GM19467 (cell line): ENCODE measurements around the gene DCHS1.

Experiments
- ATAC-seq: cut with Tn5 transposase; IDR thresholded peaks from one replicate; pipeline ENCODE4 v1.9.1; 2021; ENCODE audit warnings: mild to moderate bottlenecking, moderate library complexity; ENCODE audit not compliant: unreplicated experiment

The DCHS1 gene

DNA sequence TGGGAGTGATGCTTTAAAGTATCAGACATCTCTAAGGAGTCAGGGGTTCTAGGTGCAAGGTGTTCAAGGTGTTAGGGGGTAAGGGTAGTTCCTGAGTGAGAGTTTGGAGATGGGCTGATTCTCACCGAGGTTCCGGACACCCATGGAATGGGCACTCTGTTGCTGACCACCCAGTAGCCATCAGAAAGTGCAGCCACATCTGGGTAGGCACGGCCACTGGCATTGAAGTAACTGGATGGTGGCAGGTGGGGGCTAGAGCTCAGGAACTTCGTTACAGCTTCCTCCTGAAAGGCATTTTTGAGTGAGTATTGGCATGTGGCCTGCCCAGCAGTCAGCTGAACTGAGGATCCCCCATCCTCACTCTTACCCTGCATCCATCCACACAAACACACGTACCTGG is 40.6 kb downstream of the DCHS1 start:
- ATAC-seq: no peak

DNA sequence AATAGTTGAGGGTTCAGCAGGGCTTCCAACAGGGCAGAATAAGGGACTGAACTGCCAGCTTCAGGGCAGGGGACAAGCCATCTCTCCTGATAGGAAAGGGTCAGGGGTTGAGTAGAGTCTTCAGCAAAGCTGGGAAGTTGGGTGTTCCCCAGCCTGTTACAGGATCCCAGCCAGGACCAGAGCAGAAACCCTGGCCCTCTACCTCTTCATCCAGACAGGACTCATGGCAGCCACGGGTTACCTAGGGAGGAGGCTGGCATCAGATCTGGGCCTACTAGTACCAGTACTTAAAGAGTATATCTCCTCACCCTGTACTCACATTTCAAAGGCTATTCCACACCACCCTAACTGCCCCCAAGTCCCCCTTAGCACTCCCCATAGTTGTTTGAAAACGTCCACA is 41.2 kb downstream of the DCHS1 start:
- no peak for ATAC-seq

GRCh38 chr11:6613496-6613895 is 42.1 kb downstream of the DCHS1 start:
- no peak for ATAC-seq

DNA sequence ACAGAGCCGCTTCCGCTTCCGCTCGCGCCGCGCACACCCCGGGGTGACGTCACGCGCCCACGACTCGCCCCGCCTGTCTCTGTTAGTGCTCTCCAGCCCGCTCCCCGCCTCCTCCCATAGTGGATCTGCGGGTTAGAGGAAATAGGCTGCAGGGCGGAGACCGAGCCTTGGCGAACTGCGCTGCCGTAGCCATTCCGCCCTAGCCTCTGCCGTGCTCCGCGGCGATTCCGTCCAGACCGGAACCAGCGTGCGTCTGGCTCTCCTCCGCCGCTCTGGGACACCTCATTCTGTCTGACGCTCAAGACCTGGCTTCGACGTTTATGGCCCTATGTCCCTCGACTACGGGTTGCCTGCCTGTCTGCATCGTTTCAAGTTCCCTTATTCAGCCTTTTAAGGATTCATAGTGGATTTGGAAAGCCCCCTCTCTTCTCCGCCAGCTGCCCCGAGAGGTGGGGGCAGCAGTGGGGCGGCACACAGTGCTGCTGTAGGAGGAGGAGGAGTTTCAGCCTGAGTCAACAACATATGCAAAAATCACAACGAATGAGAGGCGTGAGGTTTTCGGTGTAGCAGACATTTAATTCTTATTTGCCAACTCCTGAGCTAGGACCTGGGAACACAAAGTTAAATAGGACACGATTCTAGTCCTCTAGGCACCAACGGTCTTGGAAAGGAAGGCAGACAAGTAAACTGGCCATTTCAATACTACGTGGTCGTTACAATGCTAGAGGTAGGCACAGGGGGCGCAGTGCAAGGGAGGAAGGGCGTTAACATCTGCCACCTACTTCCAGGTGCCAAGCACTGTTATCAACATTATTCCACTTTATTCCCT is 43.2 kb downstream of the DCHS1 start, which contains the start of gene TAF10:
TSS of gene TAF10 (minus strand) at position 4 of the 829 bp plus-strand sequence. CDS start 27 bp downstream, outside the sequence.
- ATAC-seq: peak; percentile 84

GRCh38 chr11:6611963-6612212 is 43.7 kb downstream of the DCHS1 start:
- ATAC-seq: peak; percentile 11

- ATAC-seq: no peak
These were observed 44.3 kb downstream of the DCHS1 start for GRCh38 chr11:6611092-6611962.

GRCh38 chr11:6610591-6610990 is 45.0 kb downstream of the DCHS1 start:
- ATAC-seq: no peak

DNA sequence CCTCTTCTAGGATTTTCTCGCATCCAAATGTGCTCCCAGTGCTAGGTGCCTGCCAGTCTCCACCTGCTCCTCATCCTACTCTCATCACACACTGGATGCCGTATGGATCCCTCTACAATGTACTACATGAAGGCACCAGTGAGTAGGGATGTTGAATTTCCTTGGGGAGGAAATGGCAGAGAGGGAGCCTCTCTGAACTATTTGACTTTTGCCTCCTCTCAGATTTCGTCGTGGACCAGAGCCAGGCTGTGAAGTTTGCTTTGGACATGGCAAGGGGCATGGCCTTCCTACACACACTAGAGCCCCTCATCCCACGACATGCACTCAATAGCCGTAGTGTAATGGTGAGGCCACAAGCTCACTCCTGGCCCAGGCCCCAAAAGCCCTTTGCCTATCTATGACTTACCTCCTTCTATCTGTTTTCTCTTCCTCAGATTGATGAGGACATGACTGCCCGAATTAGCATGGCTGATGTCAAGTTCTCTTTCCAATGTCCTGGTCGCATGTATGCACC is 46.0 kb downstream of the DCHS1 start:
- no peak for ATAC-seq

GRCh38 chr11:6608726-6609501 is 46.7 kb downstream of the DCHS1 start:
- no peak for ATAC-seq

GRCh38 chr11:6608011-6608410 is 47.6 kb downstream of the DCHS1 start:
- no peak for ATAC-seq

DNA sequence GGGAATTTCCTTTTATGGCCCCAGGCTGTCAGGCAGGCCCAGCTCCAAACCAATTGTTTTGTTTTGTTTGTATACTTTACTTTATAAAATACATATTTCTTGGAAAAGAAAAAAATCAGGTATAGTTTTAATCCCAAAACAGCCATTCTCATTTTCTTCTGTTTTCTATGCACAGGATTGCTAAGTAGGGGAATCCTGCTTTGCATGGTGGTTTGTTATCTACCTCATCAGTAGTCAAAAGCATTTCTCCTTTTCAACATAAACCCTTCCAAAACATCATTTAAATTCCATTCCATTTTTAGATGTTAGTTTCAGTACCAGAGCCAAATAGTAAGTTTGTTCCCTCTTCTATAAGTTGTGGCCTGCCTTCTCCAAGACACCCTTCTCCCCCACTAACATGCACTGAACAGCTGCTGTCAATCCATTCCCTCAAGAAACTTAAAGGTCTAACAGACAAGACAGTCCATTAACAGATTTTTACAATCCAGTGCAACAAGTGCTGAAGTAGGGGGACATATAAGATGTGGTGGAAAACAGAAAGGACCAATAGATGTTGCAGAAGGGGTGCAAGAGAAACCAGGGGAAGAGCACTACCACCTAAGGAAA is 48.3 kb downstream of the DCHS1 start:
- ATAC-seq: no peak

DNA sequence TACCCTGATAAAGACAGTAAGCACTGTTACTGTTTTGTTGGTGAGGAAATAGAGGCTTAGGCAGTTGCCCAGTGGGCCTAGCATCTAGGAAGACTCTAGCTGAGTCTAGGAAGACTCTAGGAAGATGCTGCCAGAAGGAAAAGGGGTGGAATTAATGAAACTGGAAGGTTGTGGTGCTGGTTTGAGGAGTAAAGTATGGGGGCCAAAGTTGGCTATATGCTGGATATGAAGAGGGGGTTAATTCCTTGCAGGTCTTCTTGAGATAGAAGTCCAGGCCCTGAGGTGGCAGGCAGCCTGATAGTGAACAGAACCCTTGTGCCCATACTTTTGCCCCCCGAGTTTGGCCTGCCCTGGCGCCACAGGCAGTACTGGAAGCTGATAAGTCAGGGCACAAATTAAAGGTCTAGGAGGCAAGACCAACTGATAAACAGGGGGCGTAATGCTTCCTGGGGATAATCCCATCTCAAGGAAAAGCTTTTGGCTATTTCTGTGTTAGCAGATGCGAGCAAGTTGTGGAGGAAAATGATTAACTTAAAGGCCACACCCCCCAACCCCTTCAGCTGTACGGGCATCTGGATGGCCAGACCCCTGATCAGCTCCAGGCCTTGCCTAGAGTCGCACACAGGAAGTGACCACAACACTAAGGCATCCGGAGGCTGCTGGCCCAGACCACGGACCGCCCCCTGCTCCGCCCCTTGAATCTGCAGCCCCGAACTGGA is 49.0 kb downstream of the DCHS1 start:
- peak; percentile 42 for ATAC-seq

- no peak for ATAC-seq
These were observed 50.8 kb downstream of the DCHS1 start for GRCh38 chr11:6604790-6605189.

DNA sequence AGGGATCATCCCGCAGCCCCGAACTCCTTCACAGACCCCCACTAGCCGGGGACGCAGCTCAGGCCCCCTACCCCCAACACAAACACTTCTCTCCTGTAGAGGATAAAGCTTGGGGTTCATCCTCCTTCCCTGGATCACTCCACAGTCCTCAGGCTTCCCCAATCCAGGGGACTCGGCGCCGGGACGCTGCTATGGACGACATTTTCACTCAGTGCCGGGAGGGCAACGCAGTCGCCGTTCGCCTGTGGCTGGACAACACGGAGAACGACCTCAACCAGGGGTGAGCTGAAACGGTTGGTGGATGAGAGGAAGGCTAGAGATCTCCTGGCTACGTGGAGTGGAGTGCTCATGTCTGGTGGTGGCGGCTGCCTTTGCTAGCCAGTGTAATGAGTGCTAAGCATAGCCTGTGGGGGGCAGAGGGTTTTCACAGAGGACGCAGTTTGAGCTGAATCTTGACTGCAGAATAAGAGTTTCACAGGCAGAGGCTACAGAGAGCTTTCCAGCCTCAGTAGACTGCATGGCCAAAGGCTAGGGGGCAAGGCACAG is 51.5 kb downstream of the DCHS1 start:
- ATAC-seq: peak; percentile 21

DNA sequence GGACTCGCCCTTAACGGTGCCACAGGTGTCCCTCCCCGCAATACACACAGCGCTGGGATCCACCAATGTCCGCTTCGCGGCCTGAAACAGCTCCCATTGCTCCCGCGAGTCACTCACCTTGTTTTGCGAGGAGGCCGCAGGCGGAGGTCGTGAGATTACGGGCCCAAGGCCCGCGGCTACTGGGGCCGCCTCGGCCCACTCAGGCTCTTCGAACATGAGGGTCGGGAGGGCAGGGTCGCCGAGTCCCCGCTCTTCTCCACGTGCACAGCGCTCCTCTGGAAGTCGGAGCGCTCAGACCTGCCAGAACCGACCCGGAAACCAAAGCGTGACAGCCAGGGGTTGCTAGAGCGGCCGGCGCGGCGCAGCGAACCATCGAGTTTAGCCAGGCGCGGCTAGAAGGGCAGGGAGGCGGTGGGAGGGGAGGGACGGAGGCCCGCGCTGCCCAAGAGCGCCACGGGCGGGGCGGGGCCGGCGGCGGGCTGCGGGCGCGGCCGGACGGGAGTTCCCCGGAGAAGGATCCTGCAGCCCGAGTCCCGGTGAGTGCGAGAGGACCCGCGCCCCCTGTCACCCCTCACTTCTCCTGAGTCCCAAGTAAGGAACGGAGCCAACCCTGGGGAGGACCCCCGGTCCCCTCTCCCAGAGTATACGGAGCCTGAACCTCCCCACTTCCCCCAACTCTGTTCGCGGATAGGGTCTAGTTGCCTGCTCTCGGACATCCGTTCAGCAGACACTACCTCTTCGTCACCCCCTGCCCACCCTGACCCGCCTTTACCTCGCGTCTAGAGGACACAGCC is 52.1 kb downstream of the DCHS1 start, which contains the start of the genes ILK and RRP8:
TSS of gene ILK (plus strand) at position 488 of the 794 bp plus-strand sequence. CDS start 498 bp downstream, outside the sequence.
TSS of gene RRP8 (minus strand) at position 330 of the 794 bp plus-strand sequence. CDS start at position 216, 114 bp downstream.
- ATAC-seq: peak; percentile 75

DNA sequence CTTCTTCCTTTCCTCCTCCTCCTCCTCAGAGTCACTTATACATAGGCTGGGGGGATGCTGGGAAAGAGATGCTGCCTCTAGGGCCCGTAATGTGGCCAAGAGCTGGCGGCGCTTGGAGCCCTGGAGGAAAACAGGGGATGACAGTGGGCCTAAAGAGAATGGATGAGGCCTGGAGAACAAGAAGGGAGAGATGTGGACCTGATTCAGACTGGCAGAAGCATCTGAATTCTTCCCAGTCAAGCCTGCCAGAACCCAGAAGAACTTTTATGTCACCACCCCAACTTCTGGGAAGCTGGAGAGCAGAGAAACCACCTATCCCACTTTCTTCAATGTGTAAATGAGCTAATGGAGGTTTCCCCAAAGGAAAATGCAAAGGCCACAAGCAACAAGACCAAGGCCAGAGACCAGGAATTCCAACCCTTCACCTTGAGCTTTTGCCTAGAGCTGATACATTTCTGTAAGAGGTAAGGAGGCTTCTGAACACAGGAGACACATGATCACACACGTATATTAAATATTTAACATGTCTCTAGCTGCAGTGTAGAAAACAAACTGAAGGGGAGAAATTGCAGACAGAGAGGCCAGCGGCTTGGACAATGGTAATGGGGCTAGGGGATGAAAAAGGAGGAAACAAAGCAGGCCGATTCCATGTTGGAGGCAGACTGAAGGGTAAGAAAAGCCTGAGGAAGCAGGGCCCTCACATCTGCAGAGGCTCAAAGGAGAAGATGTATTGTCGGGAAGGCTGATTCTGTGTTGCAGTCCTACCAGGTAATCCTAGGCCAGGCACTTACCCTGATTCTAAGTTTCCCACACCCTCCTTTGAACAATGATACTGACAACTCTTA is 53.3 kb downstream of the DCHS1 start:
- no peak for ATAC-seq

- ATAC-seq: no peak
These were observed 54.6 kb downstream of the DCHS1 start for GRCh38 chr11:6601041-6601461.
